NOMO-1 (cell line): Measurements from ENCODE around the gene MSH5.
A peak's percentile ranks its signal among the peaks of the same experiment; 100 is the strongest.
"Not testable (repeated sequence)": the region's sequence is repeated elsewhere in the genome, so short reads cannot be mapped to it uniquely, and the experiment has no call there.

Experiments used
- DNase-seq, 2 experiments: peaks; one replicate each; lab custom pipeline; 2025; ENCODE audit not compliant: unreplicated experiment in 2 of 2; lab: John Stamatoyannopoulos, UW

Gene MSH5

GRCh38 chr6:31776989-31777666, 37.3 kb downstream of the MSH5 start, which contains the start of gene VWA7:
Gene VWA7, minus strand, starts transcription at chr6:31777328. Its CDS starts 549 bp downstream, at chr6:31776779.
- DNase-seq, result peak; percentile 33 to 68

DNA sequence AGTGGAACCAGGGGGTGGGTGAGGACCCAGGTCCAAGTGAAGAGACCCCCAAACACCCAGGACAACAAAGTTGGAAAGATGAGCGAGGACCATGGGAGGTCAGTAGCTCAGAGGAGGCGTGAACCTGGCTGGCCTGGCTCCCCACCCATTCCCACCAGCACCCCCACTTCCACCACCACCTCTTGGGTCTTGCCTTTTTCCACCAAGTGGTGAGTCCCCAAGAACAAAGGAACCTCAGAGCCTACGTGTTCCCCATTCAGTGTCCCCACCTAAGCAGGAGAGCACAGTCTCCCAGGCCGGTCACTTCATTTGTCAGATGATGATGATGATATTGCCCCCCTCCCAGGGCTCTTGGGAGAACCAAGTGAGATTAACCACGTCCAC, 37.9 kb downstream of the MSH5 start:
- DNase-seq, result no peak

DNA sequence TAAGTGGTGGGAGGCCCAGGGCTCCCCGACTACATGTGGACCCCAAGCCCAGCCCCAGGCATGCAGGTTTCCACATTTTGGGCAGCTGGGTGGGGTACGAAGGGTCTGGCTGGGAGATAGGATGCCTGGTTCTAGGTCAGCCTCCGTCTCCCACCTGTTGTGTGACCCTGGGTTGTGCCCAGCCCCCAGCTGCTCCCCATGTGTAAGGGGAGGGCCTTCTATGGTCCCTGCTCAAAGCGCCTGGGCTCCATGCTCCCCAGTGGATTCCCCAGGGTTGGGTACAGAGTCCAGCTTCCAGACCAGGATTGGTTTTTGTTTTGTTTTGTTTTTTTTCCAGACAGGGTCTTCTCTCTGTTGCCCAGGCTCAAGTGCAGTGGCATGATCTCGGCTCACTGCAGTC, 38.4 kb downstream of the MSH5 start:
- no peak for DNase-seq

GRCh38 chr6:31778999-31779885, 39.4 kb downstream of the MSH5 start:
- no peak for DNase-seq

DNA sequence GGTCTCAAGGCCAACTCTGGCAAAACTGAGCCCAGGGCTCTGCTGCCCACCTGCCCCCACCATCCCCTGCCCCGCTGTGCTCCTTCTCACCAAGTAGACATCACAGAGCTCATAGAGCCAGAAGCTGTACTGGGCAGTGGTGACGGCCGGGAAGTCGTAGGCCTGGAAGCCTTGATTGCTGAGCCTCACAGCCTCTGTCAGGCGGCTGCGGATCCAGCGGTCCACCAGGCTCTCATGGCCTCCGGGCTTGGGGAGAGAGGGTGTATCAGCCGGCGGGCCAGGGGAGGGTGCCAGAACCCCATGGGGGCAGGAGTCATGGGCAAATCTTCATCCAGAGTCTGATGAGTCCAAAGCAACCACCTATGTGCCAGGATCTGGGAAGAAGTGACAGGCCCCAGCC, 40.1 kb downstream of the MSH5 start:
- no peak for DNase-seq

- DNase-seq, result no peak
Measured at GRCh38 chr6:31780507-31781243, 40.9 kb downstream of the MSH5 start.

- DNase-seq, result no peak
Measured at GRCh38 chr6:31781244-31782125, 41.7 kb downstream of the MSH5 start.

DNA sequence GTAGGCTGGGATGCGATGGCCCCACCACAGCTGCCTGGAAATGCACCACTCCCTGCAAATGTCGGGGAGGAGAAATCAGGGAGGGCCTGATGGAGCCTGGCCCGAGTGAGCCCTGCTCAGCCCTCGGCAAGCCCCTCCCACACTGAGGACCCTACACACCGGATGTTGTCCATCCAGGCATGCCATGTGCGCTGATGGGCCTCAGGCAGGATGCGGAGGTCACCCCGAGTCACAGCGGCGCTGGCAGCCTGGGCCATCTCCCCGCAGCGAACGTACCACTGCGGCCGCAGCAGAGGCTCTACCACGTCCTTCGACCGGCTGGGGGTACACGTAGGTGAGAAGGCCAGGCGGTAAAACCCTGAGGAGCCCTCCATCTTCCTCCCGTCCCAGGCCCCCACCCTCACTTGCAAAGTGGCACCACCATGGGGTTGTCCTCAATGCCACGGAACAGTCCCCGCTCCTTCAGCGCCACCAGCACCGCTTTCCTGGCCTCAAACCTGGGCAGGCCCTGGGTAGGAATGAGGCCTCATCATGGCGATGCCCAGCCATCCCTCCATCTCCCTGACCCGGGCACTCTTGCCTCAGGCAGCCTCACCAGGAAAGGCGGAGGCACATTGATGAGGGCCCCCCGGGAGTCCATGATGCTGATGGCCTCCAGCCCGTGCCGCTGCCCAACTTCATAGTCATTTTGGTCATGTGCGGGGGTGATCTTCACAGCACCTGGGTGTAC, 42.5 kb downstream of the MSH5 start:
- no peak for DNase-seq

DNA sequence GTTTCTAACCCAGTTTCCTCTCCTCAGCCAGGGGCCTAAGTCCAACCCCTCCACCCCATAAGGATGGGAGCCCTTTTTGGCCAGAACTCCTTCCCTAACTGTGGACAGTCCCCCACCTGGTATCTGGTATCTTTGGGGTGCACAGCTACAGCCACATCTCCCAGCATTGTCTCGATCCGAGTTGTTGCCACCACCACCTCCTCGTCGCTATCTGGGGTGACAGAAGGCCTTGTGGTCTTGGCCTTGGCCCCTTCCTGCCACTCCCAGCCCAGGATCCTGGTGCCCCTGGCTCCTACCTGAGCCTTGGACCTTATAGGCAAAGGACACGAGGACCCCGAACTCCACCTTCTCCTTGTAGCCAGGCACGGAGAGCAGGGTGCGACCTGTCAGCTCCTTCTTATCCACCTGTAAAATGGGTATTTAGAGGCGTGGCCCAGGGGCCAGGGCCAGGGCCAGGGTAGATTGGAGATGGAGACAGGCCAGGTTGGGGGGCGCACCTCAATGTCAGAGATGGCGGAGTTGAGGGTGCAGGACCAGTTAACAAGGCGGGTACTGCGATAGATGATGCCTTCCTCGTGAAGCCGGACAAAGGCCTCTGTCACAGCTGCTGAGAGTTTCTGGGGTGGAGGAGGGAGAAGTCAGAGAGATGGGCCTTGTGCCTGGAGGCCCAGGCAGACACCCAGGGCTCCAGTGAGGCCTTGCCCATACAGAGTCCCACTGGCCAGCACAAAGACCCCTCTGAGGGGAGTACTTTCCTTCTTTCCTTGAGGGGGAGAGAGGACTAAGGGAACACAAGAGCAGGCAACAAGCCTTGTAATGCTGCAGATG, 44.5 kb downstream of the MSH5 start:
- DNase-seq, result no peak

GRCh38 chr6:31785475-31785874, 45.7 kb downstream of the MSH5 start:
- no peak for DNase-seq

DNA sequence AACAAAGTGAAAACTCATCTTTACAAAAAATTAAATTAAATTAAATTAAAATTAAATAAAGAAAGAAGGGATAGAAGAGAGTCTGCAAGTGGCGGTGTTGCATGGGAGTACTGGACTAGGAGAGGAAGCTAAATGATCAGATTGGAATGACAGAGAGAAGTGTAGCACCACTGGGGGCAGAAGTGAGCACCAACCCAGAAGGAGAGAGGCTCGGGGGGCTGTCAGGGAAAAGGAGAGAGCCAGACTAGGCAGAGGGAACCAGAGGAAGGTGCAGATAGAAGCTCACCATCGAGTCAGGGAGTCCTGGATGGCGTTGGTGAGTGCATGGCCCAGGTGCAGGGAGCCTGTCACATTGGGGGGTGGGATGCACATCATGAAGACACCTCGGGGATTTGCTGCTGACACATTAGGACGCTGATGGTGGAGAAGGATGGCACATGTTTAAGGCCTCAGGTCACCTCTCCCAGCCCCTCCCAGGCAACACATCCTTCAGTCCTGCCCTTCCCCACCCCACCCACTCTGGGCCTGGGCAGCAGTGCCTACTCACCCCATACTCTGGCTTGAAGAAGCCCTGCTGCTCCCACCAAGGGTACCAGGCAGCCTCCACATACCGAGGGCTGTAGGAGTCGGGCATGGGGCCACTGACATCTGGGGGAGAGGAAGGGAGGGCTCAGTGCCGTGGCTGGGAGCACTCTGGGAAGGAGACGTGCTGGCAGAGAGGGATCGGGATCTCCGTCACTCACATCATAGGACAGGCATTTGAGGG, 51.7 kb downstream of the MSH5 start:
- peak in 1 of 2 experiments; percentile 16 for DNase-seq

- no peak for DNase-seq
Measured at GRCh38 chr6:31792090-31792374, 52.2 kb downstream of the MSH5 start.

DNA sequence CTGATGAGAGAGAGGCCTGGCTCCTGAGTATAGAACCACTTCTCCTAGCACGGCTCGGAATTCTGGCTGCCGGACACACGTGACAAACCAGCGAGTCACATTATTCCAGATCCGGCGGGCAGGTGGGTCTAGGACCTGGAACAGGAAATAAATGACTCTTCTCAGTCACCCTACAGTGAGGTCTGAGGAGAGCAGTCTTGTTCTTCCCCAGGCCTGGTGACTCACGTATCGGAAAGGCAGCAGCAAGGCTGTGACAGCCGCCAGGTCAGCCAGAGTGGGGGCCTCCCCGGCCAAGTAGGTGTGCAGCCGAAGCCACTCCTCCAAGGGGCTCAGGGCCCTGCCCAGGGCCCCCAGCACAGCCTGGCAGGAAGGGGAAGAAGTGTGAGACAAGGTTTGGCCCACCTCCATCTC, 53.0 kb downstream of the MSH5 start:
- no peak for DNase-seq

DNA sequence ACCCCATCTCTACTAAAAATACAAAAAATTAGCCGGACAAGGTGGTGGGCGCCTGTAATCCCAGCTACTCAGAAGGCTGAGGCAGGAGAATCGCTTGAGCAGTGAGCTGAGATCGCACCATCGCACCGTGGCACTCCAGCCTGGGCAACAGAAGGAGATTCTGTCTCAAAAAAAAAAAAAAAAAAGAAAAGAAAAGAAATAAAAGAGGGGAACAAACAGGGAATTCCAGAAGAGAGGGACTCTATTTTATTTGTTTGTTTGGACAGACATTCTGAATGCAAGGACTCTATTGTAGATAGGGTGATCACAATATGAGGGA, 54.1 kb downstream of the MSH5 start:
- not testable (repeated sequence) for DNase-seq

- DNase-seq, result peak in 1 of 2 experiments; percentile 59
Measured at GRCh38 chr6:31794294-31794865, 54.6 kb downstream of the MSH5 start.

DNA sequence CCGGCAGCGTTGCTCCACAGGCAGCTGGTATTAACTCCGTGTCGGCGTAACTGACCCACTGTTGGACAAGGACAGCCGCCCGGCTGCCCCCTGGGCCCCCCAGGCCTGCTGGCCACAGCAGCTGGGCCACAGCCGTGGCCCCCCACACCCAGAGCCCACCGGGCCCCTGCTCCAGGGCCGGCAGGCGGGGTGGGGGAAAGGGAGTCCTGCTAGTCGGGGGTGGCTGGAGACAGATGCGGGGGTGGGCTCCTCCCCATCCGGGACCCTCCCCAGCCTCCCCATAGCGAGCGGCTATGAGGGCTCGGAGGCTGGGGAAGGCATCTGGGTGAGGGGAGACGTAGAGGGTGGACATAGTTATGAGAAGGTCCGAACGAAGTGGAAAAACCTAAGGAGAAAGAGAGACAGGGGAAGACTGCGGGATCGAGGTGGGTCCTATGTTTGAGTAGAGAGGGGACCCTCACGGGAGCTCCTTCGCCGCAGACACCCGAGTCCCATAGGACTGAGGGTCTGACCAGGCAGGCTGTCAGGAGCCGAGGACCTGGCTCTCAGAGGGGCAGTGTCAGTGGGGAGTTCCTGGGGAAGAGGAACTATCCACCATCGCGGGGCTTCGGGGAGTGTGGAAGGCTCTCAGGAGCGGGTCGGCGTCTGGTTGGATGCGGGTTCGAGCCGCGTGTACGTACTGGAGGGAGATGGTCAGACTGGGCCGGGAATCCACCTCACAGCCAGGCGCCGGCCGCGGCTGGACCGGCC, 55.2 kb downstream of the MSH5 start:
- DNase-seq, result no peak

- peak; percentile 93 to 96 for DNase-seq
Measured at GRCh38 chr6:31795616-31796298, 56.0 kb downstream of the MSH5 start, which contains the start of gene VARS1. Gene VARS1, minus strand, starts transcription at chr6:31795752. Its CDS starts 535 bp downstream, at chr6:31795217.
